Stimulated activated naive CD4-positive, alpha-beta T cell treated with Interleukin-2 at 50 U/mL for 16 hours (primary cell): ENCODE results near the gene RAB13.
"Not testable (repeated sequence)": the region's sequence is repeated elsewhere in the genome, so short reads cannot be mapped to it uniquely, and the experiment has no call there.

Experiments used
- DNase-seq: peaks from one replicate; lab custom pipeline; 2025; lab: John Stamatoyannopoulos, UW

Gene RAB13

DNA sequence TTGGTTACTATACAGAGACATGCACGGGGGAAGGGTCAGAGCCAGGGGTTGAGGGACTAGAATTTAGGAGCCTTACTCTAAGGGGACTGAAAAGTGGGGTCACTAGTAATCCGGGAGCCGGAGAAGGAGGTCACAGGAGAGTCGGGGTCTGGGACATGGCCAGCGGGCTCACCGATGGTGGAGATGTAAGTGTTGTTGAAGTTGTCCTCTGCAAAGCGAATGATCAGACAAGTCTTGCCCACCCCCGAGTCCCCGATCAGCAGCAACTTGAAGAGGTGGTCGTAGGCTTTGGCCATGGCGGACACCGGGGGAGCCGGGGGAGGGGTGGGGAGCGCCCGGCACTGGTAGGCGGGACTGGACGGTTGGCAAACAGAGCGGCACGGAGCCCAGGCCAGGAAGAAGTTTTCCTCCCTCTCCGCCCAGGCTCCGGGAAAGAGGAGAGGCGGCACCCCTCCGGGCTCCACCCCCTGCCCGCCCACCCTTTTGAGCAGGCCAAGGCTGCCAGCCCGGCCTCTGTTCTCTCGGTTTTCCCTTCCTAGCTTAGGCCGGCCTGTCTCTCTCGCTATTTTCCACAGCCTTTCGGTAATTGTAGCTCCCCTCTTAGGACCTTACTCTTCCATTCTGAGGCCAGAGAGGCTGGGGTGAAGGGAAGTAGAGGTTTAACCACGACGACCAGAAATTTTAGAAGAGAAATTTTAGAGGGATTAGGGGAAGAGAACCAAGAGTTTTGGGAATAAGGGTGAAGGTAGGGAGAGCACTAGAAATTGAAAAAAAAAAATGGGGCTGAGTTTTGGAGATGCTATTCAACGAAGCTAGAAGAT, at the start of gene RAB13:
TSS of gene RAB13 (minus strand) at position 399 of the 821 bp plus-strand sequence. CDS start at position 296, 103 bp downstream.
- no peak for DNase-seq

DNA sequence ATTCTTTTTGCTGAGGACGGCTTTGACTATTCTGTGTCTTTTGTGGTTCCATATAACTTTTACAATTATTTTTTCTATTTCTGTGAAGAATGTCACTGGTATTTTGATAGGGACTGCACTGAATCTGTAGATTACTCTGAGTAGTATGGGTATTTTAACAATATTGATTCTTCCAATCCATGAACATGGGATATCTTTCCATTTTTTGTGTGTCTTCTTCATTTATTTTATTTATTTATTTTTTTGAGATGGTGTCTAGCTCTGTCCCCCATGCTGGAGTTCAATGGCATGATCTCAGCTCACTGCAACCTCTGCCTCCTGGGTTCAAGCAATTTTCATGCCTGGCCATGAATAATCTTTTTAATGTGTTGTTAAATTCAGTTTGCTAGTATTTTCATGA, 47.6 kb upstream of the RAB13 start:
- not testable (repeated sequence) for DNase-seq

DNA sequence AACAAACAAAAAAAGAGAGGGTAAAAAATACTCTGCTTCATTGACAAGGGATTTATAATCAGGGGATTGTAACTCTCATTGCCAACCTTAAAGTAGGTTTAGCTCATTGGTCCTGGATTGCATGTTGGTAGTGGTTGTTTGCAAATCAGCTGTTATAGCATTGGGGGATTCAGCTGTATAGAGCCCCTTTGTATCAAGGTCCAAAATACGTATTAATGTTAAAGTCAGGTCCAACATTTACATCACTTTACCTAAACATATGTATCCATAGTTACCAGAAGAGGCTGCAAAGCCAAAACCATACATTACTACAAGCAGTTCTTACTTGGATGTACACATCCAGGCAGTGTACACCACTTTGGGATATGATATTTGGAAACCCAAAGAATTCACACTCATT, 33.8 kb upstream of the RAB13 start:
- DNase-seq: no peak

DNA sequence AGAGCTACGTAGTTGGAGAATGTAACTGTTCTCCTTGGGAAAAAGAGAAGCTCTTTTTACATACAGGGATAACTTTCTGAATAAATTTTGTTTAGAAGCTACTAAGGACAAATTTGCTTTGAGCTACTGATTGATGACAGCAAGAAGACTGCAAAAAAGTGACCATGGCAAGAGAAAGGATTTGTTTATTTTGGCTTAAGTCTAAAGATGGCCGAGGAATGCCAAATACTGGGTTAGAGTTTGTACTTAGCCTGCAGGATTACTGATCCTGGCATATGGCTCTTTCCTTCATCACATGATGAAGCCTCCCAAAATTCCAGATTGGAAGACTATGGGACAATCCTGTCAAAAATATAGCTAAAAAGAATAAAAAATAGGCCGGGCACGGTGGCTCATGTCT, 33.1 kb upstream of the RAB13 start:
- DNase-seq: no peak

DNA sequence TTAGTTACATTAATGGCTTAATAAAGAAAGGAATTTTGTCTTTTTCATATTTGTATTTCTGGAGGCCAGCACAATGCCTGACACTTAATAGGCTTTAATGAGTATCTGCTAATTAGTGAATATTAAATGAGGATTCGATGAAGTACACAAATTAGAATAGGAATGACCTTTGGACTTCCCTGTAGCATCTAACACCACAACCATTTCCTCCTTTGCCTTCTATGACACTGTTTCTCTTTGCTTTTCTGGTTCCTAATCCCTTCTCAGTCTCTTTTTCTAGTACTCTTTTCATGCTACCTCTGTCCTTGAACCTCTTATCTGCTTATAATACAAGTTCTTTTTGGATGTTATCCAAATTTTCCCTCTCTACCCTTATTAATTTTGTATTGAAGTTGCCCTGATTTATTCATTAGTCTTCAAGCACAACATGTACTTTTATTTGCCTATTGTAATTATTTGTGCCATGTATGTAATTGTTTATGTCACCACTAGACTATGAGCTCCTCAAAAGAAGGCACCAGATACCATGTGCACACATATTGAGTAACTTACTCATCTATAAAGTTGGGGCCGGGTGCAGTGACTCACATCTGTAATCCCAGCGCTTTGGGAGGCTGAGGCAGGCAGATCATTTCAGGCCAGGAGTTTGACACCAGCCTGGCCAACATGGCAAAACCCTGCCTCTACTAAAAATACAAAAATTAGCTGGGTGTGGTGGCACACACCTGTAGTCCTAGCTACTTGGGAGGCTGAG, 28.2 kb upstream of the RAB13 start:
- DNase-seq: no peak

DNA sequence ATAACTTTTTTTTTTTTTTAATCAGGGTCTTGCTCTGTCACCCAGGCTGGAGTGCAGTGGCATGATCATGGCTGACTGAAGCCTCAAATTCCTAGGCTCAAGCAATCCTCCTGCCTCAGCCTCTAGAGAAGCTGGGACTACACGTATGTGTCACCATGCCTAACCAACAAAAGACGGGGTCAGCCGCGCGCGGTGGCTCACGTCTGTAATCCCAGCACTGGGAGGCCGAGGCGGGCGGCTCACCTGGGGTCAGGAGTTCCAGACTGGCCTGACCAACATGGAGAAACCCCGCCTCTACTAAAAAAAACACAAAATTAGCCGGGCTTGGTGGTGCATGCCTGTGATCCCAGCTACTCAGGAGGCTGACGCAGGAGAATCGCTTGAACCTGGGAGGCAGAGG, 26.4 kb upstream of the RAB13 start:
- not testable (repeated sequence) for DNase-seq

DNA sequence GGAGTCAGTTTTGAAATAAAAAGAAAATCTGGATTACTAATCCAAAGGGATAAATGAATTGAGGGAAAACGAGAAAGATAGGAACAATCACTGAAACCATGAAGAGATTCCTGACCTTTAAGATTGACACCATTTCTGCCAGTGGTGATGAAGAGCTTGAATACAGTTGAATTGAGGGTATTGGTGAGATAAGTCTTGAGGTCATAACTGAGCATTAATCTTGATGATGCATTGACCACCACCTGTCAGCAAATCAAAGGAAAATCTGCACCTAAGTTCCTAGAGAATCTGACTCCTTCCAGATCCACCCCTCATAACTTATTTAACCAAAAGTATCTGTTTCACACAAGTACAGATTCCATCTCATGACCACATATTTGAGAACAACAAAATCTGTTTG, 26.0 kb upstream of the RAB13 start:
- no peak for DNase-seq

DNA sequence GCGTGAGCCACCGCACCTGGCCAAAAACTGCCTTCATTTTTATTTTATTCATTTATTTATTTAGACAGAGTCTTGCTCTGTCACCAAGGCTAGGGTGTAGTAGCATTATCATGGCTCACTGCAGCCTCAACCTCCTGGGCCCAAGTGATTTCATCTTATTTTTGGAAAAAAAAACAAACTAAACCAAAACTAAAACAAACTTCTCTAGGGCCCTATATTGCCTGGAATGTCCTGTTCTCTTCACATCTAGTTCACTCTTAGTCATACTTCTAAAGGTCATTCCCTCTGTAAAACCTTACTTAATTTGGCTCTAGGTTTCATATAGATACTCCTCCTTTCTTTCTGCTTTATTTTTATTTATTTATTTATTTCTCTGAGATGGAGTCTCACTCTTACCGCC, 20.0 kb upstream of the RAB13 start:
- no peak for DNase-seq

DNA sequence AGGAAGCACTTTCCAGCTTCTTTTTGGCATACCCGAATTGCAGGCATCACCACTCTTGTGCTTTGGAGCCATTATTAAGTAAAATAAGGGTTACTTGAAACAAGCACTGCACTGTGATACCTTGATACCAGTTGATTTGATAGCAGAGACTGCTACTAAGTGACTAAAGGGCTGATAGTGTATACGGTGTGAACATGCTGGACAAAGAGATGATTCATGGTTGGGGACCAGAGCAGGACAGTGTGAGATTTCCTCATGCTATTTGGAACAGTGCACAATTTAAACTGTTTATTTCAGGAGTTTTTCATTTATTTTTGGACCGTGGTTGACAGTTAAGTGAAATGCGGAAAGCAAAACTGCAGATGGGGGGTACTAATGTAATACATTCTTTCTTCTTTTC, 14.3 kb upstream of the RAB13 start:
- no peak for DNase-seq

DNA sequence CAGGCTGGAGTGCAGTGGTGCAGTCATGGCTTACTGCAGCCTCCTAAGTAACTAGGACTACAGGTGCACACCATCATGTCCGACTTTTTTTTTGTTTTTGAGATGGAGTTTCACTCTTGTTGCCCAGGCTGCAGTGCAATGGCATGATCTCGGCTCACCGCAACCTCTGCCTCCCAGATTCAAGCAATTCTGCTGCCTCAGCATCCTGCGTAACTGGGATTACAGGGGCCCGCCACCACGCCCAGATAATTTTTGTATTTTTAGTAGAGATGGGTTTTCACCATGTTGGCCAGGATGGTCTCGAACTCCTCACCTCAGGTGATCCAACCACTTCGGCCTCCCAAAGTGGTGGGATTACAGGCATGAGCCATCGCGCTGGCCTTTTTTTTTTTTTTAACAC, 10.7 kb upstream of the RAB13 start:
- DNase-seq: not testable (repeated sequence)

DNA sequence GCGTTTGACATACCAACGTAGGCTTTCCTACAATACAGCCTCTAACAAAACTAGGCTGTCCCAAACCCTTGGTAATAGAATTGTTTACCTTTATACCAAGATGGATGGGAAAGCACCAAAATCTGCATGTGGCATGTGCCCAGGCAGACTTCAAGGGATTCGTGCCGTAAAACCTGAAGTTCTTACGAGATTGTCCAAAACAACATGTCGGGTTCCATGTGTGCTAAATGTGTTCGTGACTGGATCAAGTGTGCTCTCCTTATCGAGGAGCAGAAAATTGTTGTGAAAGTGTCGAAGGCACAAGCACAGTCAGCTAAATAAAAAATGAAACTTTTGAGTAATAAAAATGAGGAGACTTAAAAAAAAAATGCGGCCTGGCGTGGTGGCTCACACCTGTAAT, 9.5 kb upstream of the RAB13 start:
- no peak for DNase-seq

DNA sequence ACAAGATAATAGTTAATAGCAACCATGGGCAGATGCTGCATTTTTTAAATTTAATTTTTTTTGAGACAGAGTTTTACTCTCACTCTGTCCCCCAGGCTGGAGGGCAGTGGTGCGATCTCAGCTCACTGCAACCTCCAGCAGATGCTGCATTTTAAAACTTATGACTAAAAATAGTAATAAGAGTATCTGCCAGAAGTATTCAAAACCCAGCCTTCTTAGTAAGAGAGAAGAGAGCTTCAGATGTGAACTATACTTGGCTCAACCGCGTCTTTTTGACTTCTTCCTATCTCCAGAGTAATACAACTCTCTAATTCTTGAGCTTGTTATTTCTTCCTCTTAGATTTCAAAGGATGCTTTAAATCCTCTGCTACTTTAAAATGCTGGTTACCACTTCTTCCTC, 9.1 kb upstream of the RAB13 start:
- DNase-seq: no peak

DNA sequence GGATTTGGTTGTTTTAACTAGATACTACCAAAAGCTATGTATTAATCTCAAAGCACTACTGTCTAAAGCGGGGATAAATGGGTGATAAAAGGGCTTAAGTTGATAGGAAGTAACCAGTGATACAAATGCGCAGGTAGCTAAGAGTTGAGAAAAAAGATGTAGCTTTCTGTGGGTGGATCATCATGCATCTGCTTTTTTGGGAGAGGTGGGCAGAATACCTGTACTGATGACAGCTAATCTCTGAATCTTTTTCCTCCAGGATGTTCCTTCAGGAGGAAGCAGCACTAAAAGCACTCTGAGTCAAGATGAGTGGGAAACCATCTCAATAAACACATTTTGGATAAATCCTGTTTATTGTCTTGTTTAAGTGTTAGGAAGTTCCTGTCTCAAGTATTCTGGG, 5.7 kb upstream of the RAB13 start:
- no peak for DNase-seq

DNA sequence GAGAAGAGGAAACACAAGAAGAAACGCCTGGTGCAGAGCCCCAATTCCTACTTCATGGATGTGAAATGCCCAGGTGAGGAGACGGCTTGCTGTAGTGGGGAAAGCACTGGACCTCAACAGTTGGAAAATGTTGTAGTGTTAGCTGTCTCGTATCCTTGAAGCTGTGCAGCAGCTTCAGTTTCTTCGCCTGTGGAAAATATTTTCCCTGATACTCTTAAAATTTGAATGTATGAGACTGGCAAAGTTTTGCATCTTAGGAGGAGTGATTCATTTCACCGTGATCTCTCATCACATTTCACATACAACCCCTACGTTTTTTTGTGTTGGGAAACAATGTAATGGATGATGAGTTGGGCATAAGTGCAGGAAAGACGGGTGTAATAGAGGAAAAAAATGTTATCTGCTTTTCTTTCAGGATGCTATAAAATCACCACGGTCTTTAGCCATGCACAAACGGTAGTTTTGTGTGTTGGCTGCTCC, 5.1 kb upstream of the RAB13 start:
- no peak for DNase-seq

DNA sequence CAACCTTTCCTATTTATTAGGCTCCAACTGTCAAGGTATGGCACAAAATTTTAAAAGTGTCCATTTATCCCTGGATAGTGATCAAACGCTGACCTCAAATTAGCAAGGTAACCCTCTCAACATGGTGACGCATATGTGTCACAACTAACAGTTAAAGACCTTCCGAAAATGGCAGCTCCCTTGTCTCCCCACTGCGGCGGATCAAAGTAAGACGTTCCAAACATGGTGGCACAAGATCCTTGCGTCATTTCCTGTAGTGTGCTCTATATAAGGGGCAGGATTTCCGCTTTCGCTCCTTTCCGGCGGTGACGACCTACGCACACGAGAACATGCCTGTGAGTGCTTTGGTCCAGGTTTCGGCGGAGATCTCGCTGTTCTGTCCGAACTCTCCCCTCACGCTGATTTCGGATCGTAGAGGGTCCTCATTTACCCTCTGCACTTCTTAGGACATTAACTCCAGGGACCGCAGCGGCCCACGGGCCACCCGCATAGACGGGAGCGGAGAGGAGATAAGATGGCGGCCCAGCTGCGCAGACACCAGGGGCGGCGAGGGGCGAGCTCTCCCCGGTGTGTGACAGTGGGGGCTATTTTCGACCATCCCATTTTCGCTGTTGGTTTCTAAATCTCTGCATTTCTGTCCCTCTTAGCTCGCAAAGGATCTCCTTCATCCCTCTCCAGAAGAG, 4.5 kb upstream of the RAB13 start, which contains the start of gene RPS27:
TSS of gene RPS27 (plus strand) at position 295 of the 683 bp plus-strand sequence. CDS start at position 330, 35 bp downstream.
- DNase-seq: peak; percentile 86

DNA sequence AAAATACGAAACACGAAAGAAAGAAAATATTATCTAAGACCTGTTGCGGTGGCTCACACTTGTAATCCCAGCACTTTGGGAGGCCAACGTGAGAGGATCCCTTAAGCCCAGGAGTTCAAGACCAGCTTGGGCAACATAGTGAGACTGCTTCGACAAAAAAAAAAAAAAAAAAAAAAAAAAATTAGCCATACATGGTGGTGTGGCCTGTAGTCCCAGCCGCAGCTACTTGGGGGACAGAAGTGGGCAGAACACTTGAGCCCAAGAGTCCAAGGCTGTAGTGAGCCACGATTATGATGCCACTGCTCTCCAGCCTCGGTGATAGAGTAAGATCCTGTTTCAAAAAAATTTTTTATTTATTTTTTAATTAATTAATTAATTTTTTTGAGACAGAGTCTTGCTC, 1.5 kb upstream of the RAB13 start:
- no peak for DNase-seq

DNA sequence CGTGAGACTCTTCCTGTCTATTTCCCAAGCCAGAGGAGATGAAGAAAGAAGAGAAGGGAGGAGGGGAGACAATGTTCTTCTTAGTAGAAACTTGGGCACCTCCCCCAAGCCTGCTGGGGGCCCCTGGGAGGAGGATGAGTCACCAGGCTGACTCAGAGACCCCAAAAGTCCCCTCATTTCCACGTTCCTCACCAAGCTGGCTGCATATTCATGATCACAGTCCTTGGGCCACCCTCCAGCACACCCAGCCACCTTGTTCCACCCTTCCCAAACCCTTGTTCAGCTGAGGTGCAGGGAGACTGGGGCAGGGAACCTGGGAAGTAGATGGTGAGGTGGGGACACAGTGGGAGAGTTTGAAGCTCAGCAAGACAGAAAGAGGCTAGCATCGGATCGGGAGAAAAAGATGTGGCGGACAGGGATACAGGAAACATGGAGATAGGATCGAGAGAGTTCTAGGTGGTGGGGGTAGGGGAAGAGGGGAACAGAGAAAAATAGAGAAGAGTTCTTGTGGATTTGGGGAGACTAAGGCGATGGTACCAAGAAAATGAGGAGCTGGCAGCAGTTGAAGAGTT, 712 bp downstream of the RAB13 start:
- peak; percentile 17 for DNase-seq

DNA sequence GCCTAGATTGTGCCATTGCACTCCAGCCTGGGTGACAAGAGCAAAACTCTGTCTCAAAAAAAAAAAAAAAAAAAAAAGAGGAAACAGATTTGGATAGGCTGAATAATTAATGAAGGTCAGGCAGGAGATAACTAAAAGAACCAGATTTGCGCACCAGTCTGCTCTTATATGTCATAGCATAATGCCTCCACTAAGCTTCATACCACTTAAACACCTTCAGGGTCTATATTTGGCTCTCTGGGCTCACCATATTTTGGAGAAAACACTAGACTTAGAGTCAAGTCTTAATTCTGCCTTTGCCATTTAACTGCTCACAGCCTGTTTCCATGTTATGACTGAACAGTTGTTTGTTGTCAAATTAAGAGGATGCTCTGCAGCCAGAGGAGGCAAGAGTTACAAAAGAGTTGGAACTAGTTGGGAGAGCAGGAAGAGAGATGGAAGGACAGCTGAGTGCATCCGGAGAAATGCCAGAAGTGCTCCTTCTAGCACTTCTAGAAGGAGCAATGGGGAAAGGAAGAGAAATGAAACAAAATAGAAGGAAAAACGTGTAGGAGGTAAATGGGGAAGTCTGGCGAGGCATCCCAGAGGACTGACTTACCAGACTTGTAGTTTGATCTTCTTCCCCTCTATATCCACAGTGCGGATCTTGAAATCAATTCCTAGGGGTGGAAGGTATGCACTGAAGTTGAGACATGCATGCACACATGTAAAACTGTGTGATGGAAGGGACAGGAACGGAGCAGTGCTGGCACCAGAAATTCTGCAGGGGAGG, 1.8 kb downstream of the RAB13 start:
- no peak for DNase-seq

DNA sequence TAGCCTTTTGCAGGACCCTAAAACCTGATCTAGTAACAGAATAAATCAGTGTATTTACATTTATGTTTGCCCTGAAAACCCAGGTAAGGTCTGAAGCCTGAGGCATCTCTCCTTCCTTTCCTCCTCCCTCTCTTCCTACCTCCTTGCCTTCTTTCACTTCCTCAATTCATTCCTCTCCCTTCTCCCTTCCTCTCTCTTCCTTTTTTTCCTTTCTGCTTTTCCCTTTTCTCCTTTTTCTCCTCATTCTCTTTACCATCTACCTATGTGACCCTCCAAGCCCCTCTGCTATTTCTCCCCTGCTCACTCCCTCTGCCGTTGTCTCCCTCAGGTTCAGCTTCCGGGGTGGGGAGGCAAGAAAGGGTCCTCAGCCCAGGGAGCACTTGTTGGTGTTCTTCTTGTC, 4.4 kb downstream of the RAB13 start:
- not testable (repeated sequence) for DNase-seq

DNA sequence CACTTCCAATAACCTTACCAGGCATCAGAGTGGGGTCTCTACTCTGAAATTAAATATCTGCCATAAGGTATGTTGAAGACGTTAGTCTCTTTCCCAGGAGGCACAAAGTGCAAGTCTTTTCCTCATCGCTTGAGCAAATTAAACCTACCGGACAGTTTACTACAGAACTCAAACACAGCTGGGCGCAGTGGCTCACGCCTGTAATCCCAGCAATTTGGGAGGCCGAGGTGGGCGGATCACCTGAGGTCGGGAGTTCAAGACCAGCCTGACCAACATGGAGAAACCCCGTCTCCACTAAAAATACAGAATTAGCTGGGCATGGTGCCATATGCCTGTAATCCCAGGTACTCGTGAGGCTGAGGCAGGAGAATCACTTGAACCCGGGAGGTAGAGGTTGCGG, 7.0 kb downstream of the RAB13 start:
- DNase-seq: not testable (repeated sequence)

DNA sequence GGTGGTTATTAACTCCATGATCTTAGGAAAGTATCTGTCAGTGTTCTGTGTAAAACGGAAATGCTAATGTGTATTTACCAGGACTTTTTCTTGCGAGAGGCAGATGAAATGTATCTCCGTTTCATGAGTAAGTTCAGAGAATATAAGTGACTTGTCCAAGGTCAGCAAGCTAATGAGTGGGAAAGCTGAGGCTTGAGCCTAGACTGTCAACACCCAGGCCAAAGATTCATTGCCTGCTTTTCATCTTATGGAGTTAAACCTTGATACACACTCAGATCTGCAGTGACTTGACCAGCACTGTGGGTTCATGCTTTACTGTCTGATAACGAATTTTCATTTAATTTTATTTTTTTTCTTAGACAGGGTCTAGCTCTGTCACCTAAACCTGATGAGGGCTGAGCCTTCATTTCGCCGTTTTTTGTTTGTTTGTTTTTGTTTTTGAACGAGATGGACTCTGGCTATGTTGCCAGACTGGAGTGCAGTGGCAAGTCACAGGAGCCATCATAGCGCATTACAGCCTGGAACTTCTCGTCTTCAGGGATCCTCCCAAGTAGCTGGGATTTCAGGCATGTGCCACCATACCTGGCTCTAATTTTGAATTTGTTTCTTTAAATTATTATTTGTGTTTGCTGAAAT, 7.7 kb downstream of the RAB13 start:
- no peak for DNase-seq
